ENCODE results near the gene OR4N5.
A peak's percentile ranks its signal among the peaks of the same experiment; 100 is the strongest.
"Not testable (repeated sequence)": the region's sequence is repeated elsewhere in the genome, so short reads cannot be mapped to it uniquely, and the experiment has no call there.

OR4N5 gene

GRCh38 chr14:20138520-20138919, at the start of gene OR4N5:
OR4N5 (plus strand) TSS chr14:20138820; CDS start chr14:20143736, 4,916 bp downstream.
- no peak within 1 kb of the TSS for H3K4me3 ChIP-seq
- H3K27ac ChIP-seq = no peak within 1 kb of the TSS

- H3K27ac ChIP-seq = no peak overlapping the region
- H3K4me3 ChIP-seq = no peak overlapping the region
Observed at GRCh38 chr14:20092050-20092449, 46.6 kb upstream of the OR4N5 start.

- Histone ChIP-seq H3K27ac (no peak overlapping the region), H3K4me3 (no peak overlapping the region)
Observed at GRCh38 chr14:20093442-20093841, 45.2 kb upstream of the OR4N5 start.

GRCh38 chr14:20098926-20099770, 39.5 kb upstream of the OR4N5 start:
- not testable (repeated sequence) for H3K4me3 ChIP-seq, H3K27ac ChIP-seq

GRCh38 chr14:20110438-20110837, 28.2 kb upstream of the OR4N5 start, which contains the start of gene OR4K17:
OR4K17 (plus strand) TSS chr14:20110739; CDS start chr14:20117500, 6,761 bp downstream.
- H3K4me3 ChIP-seq = no peak within 1 kb of the TSS
- no peak within 1 kb of the TSS for H3K27ac ChIP-seq

- no peak overlapping the region for H3K4me3 ChIP-seq
- H3K27ac ChIP-seq = no peak overlapping the region
Observed at GRCh38 chr14:20112321-20112720, 26.3 kb upstream of the OR4N5 start.

GRCh38 chr14:20116748-20117147, 21.9 kb upstream of the OR4N5 start:
- no peak overlapping the region for H3K4me3 ChIP-seq
- H3K27ac ChIP-seq = no peak overlapping the region

GRCh38 chr14:20118795-20119194, 19.8 kb upstream of the OR4N5 start:
- Histone ChIP-seq H3K4me3 (no peak overlapping the region), H3K27ac (no peak overlapping the region)

GRCh38 chr14:20143911-20144310, 5.3 kb downstream of the OR4N5 start:
- Histone ChIP-seq H3K27ac (no peak overlapping the region), H3K4me3 (no peak overlapping the region)

GRCh38 chr14:20144820-20145219, 6.2 kb downstream of the OR4N5 start:
- Histone ChIP-seq H3K27ac (no peak overlapping the region), H3K4me3 (no peak overlapping the region)

- Histone ChIP-seq H3K27ac (no peak overlapping the region), H3K4me3 (no peak overlapping the region)
Observed at GRCh38 chr14:20164462-20164861, 25.8 kb downstream of the OR4N5 start.

GRCh38 chr14:20167091-20167490, 28.5 kb downstream of the OR4N5 start:
- H3K27ac ChIP-seq = no peak overlapping the region

GRCh38 chr14:20169852-20170251, 31.2 kb downstream of the OR4N5 start:
- not testable (repeated sequence) for H3K4me3 ChIP-seq

More at GRCh38 chr14:20167091-20167490, 28.5 kb downstream of the OR4N5 start:
- H3K4me3 ChIP-seq = no peak overlapping the region

GRCh38 chr14:20174205-20174604, 35.6 kb downstream of the OR4N5 start:
- not testable (repeated sequence) for H3K27ac ChIP-seq, H3K4me3 ChIP-seq

More at GRCh38 chr14:20169852-20170251, 31.2 kb downstream of the OR4N5 start:
- not testable (repeated sequence) for H3K27ac ChIP-seq

GRCh38 chr14:20176330-20176729, 37.7 kb downstream of the OR4N5 start:
- Histone ChIP-seq H3K4me3 (no peak overlapping the region), H3K27ac (no peak overlapping the region)

- H3K27ac ChIP-seq = no peak overlapping the region
- no peak overlapping the region for H3K4me3 ChIP-seq
Observed at GRCh38 chr14:20177433-20177974, 38.9 kb downstream of the OR4N5 start.

GRCh38 chr14:20179218-20179617, 40.6 kb downstream of the OR4N5 start:
- H3K4me3 ChIP-seq = no peak overlapping the region
- peak overlapping the region in 2 of 21 experiments; percentile 21 for H3K27ac ChIP-seq

GRCh38 chr14:20179880-20180279, 41.3 kb downstream of the OR4N5 start:
- no peak overlapping the region for H3K4me3 ChIP-seq
- H3K27ac ChIP-seq = peak overlapping the region in 3 of 21 experiments; percentile 21 to 39 (median 21)

- H3K27ac ChIP-seq = no peak overlapping the region
Observed at GRCh38 chr14:20180486-20180885, 41.9 kb downstream of the OR4N5 start.

GRCh38 chr14:20184181-20184580, 45.6 kb downstream of the OR4N5 start:
- Histone ChIP-seq H3K27ac (no peak overlapping the region), H3K4me3 (no peak overlapping the region)

More at GRCh38 chr14:20180486-20180885, 41.9 kb downstream of the OR4N5 start:
- H3K4me3 ChIP-seq = no peak overlapping the region

- Histone ChIP-seq H3K27ac (no peak within 1 kb of the TSS), H3K4me3 (no peak within 1 kb of the TSS)
Observed at GRCh38 chr14:20190596-20190995, 52.0 kb downstream of the OR4N5 start, which contains the start of gene OR11G2. OR11G2 (plus strand) TSS chr14:20190896; CDS start chr14:20197438, 6,542 bp downstream.

Data from skin epidermis (tissue), 12 donors.